Inflammatory macrophage treated with lipopolysaccharide for 1 hour (primary cell): Measurements from ENCODE around the gene GHR.

Experiments
- DNase-seq, 2 donors: peaks; one replicate each; pipeline ENCODE4 v3.0.0-alpha.2; 2020 to 2022

The GHR gene

GRCh38 chr5:42745426-42745825, 322.2 kb downstream of the GHR start:
- peak in 1 of 2 donors; percentile 34 for DNase-seq

- DNase-seq = no peak
These were observed 322.6 kb downstream of the GHR start for GRCh38 chr5:42745856-42746255.

- no peak for DNase-seq
These were observed 325.8 kb downstream of the GHR start for GRCh38 chr5:42749020-42749419.

- no peak for DNase-seq
These were observed 327.3 kb downstream of the GHR start for GRCh38 chr5:42750507-42750906.

- DNase-seq = no peak
These were observed 327.8 kb downstream of the GHR start for GRCh38 chr5:42751044-42751443.

- no peak for DNase-seq
These were observed 329.9 kb downstream of the GHR start for GRCh38 chr5:42753099-42753498.

GRCh38 chr5:42756606-42757601, 333.7 kb downstream of the GHR start, which contains the start of gene CCDC152:
CCDC152 (plus strand) TSS chr5:42756818; CDS start chr5:42759122, 2,304 bp downstream.
- DNase-seq = peak in 1 of 2 donors; percentile 2

GRCh38 chr5:42759456-42759855, 336.2 kb downstream of the GHR start:
- DNase-seq = no peak

- DNase-seq = peak; percentile 23 to 38
These were observed 337.2 kb downstream of the GHR start for GRCh38 chr5:42760426-42760825.

GRCh38 chr5:42761791-42762190, 338.6 kb downstream of the GHR start:
- DNase-seq = peak in 1 of 2 donors; percentile 35

GRCh38 chr5:42767491-42768105, 344.4 kb downstream of the GHR start:
- DNase-seq = peak; percentile 19 to 65

- no peak for DNase-seq
These were observed 344.9 kb downstream of the GHR start for GRCh38 chr5:42768106-42768504.

- no peak for DNase-seq
These were observed 346.8 kb downstream of the GHR start for GRCh38 chr5:42770003-42770402.
